Endothelial cell of umbilical vein (primary cell): ENCODE results near the gene MICALL1. TPM values are rescaled to one million over a fixed set of nuclear protein-coding genes. Genes with fewer than 3 reads are reported as not detected.

Experiments
- BruUV-seq: library from RNA; stranded (reverse); fragments of 400-500 nt; replicated peaks from 2 replicates; lab custom pipeline; 2021; lab: Mats Ljungman, UMichigan
- CTCF ChIA-PET: fragments of 300-600, 350-600 bp; sonication (Branson Sonifier 250); formaldehyde crosslinking; loops from one replicate; lab custom pipeline; 2021; ENCODE audit warnings: antibody characterized with exemption, inconsistent platforms; lab: Charles Lee
- POLR2A ChIA-PET: fragments of 300-600, 350-600 bp; sonication (Branson Sonifier 250); formaldehyde crosslinking; loops from one replicate; lab custom pipeline; 2021; ENCODE audit warnings: antibody characterized with exemption, inconsistent platforms; lab: Charles Lee
- DNase-seq: peaks from one replicate; pipeline ENCODE4 v3.0.0-alpha.2; 2011; ENCODE audit warnings: low read depth, low spot score
- FAIRE-seq: peaks from 2 replicates; lab custom pipeline; 2011; peaks lifted over from hg19 to GRCh38; lab: Jason Lieb, UNC
- H2AFZ ChIP-seq: 2 replicates; pipeline ENCODE4 v1.6.0; 2012; ENCODE audit warnings: low read depth, low read length, control low read depth, inconsistent platforms
- H3K27ac ChIP-seq: 2 replicates; pipeline ENCODE4 v1.5.1; 2011; ENCODE audit warnings: low read depth, mild to moderate bottlenecking, control low read depth, low read length, moderate library complexity; ENCODE audit not compliant: insufficient read depth
- H3K27me3 ChIP-seq, 2 experiments: 2 replicates each; pipeline versions ENCODE4 v1.6.0 to v1.6.1; 2011; ENCODE audit warnings: low read length in 2 of 2, mixed read lengths in 1 of 2; ENCODE audit not compliant: control insufficient read depth in 2 of 2, insufficient read depth in 2 of 2
- H3K36me3 ChIP-seq, 2 experiments: 2 replicates in 1 of 2; 3 replicates in 1 of 2; pipeline ENCODE4 v1.5.1; 2011; ENCODE audit warnings: low read length in 2 of 2, mild to moderate bottlenecking in 1 of 2, moderate library complexity in 1 of 2; ENCODE audit not compliant: control insufficient read depth in 2 of 2, insufficient read depth in 2 of 2; ENCODE audit errors: extremely low read depth in 1 of 2
- H3K4me1 ChIP-seq: 3 replicates; pipeline ENCODE4 v1.5.1; 2011; ENCODE audit warnings: mild to moderate bottlenecking, low read length; ENCODE audit not compliant: control insufficient read depth, insufficient read depth; ENCODE audit errors: extremely low read depth
- H3K4me2 ChIP-seq: 2 replicates; pipeline ENCODE4 v1.6.1; 2011; ENCODE audit warnings: low read length, control low read depth, mixed read lengths; ENCODE audit not compliant: insufficient read depth
- H3K4me3 ChIP-seq, 3 experiments: fragments of 200-600 bp in 1 of 3; sonication (generic), shearing (Covaris generic) in 1 of 3; replicated peaks in 1 of 3; 2 replicates each; pipeline ENCODE4 v1.5.1; 2011 to 2016; ENCODE audit warnings: control low read depth in 3 of 3, low read length in 3 of 3, mild to moderate bottlenecking in 2 of 3, inconsistent platforms in 1 of 3, low read depth in 1 of 3, moderate library complexity in 1 of 3; ENCODE audit not compliant: insufficient read depth in 1 of 3
- H3K79me2 ChIP-seq: 2 replicates; pipeline ENCODE4 v1.6.0; 2012; ENCODE audit warnings: low read length, inconsistent platforms; ENCODE audit not compliant: control insufficient read depth, insufficient read depth
- H3K9ac ChIP-seq: replicated peaks from 2 replicates; pipeline ENCODE3; 2011; ENCODE audit warnings: low read length, control low read depth; ENCODE audit not compliant: insufficient read depth; ENCODE audit errors: extremely low read depth
- H3K9me1 ChIP-seq: replicated peaks from 3 replicates; pipeline ENCODE4 v1.6.0; 2011; ENCODE audit warnings: mild to moderate bottlenecking, low read length; ENCODE audit not compliant: control insufficient read depth, insufficient read depth; ENCODE audit errors: extremely low read depth
- H3K9me3 ChIP-seq: replicated peaks from 2 replicates; pipeline ENCODE4 v1.5.1; 2012; ENCODE audit warnings: low read length, inconsistent platforms; ENCODE audit not compliant: control insufficient read depth, insufficient read depth
- H4K20me1 ChIP-seq: replicated peaks from 2 replicates; pipeline ENCODE3; 2011; ENCODE audit warnings: mild to moderate bottlenecking, low read length; ENCODE audit not compliant: control insufficient read depth, insufficient read depth; ENCODE audit errors: extremely low read depth
- EZH2 ChIP-seq: IDR thresholded peaks from 2 replicates; pipeline ENCODE4 v1.6.1; 2012; ENCODE audit warnings: borderline replicate concordance, low read depth, mild to moderate bottlenecking, moderate library complexity, low read length, inconsistent platforms; ENCODE audit not compliant: severe bottlenecking
- FOS ChIP-seq: IDR thresholded peaks from 2 replicates; pipeline ENCODE4 v1.6.1; 2011; ENCODE audit warnings: mild to moderate bottlenecking, low read length, moderate library complexity, borderline replicate concordance; ENCODE audit not compliant: insufficient read depth
- GATA2 ChIP-seq: IDR thresholded peaks from 2 replicates; pipeline ENCODE4 v1.7.0; 2011; ENCODE audit warnings: low read depth, mild to moderate bottlenecking, moderate library complexity, mixed read lengths, low read length; ENCODE audit not compliant: insufficient read length, insufficient read depth
- JUN ChIP-seq: IDR thresholded peaks from 2 replicates; pipeline ENCODE4 v1.6.1; 2011; ENCODE audit warnings: borderline replicate concordance, low read depth; ENCODE audit not compliant: insufficient read length, insufficient read depth
- MYC ChIP-seq: IDR thresholded peaks from one replicate; pipeline ENCODE4 v1.6.1; 2011; ENCODE audit warnings: mild to moderate bottlenecking, low read depth, low read length
- POLR2A ChIP-seq: IDR thresholded peaks from 2 replicates; pipeline ENCODE4 v1.6.1; 2012; ENCODE audit warnings: low read depth, mild to moderate bottlenecking, control low read depth, low read length
- POLR2AphosphoS5 ChIP-seq: IDR thresholded peaks from 2 replicates; pipeline ENCODE4 v1.6.1; 2012; ENCODE audit warnings: low read depth, mild to moderate bottlenecking, control low read depth, low read length, moderate library complexity; ENCODE audit not compliant: insufficient read depth
- dilution Hi-C: fragments of 300-500 bp; cut with MboI; formaldehyde crosslinking; loops from one replicate; pipeline ENCODE4 v1.15.0; 2019; ENCODE audit warnings: low sequenced_read_pairs; ENCODE audit not compliant: extremely low pct_ligation_motif_present
- intact Hi-C: fragments of 100-400 bp; cut with micrococcal nuclease; formaldehyde crosslinking; loops from one replicate; pipeline ENCODE4 v1.10.0; 2022
- polyA plus RNA-seq, 4 experiments: library from polyadenylated mRNA; depleted of rRNA in 3 of 4; stranded (reverse) in 3 of 4; unstranded in 1 of 4; fragments of >200 nt; gene quantifications; 2 replicates each; pipeline versions ENCODE4 v1.2.1 to v1.2.3, GENCODE V29; 2011 to 2012; ENCODE audit warnings: missing spikeins in 1 of 4
- total RNA-seq: library from RNA; stranded (reverse); gene quantifications from 2 replicates; pipeline ENCODE4 v1.2.3, GENCODE V29; 2021
- TF ChIP-seq, protein P1 (sequence below), 2 donors: IDR thresholded peaks; 1 replicate in 1 of 2; 2 replicates in 1 of 2; pipeline ENCODE4 v1.5.1; 2011; ENCODE audit warnings: low read length in 2 of 2, mild to moderate bottlenecking in 2 of 2, moderate library complexity in 2 of 2, control low read depth in 1 of 2, inconsistent platforms in 1 of 2, low read depth in 1 of 2; ENCODE audit not compliant: insufficient read depth in 1 of 2; ENCODE audit errors: extremely low read depth in 1 of 2
- TF ChIP-seq, protein P2 (sequence below): IDR thresholded peaks from 2 replicates; pipeline ENCODE4 v1.6.1; 2011; ENCODE audit not compliant: insufficient read depth, insufficient read length

MICALL1 gene
- total and polyA plus RNA-seq, 2 donors (not counting 3 experiments of a cell fraction or from before 2014, with no cell fraction given), result 23.9 to 66.9 TPM

DNA sequence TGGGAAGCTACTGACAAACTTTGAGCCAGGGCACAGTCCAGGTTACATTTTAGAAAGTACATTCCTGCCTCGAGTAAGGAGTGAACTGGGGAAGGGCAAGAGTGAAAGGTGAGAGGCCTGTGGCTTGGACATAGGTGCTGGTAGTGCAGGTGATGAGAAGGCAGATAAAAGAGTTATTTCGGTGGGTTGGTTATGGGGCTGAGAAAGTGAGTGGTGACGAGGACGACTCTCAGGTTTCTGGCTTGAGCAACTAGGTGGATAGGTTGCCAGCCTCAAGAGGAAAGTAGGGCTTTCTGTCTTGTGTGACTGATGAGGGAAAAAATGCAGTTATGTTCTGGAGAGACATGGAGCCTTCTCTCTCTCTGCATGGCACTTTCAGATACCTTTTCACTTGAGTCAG, 51.1 kb downstream of the MICALL1 start:
- POLR2A ChIA-PET, result no interaction called here
- no peak overlapping the region for H2AFZ ChIP-seq
- peaks cover 14% of the 10 kb centered on the region for H3K4me1 ChIP-seq
- no peaks in the 10 kb centered on the region for H3K27me3 ChIP-seq
- intact Hi-C loops (no loop called here), dilution Hi-C loops (no loop called here)
- H3K79me2 ChIP-seq, result peaks cover 15% of the 10 kb centered on the region
- TF ChIP-seq EZH2 (no peak), GATA2 (no peak), POLR2A (no peak), JUN (no peak), FOS (no peak), MYC (no peak), POLR2AphosphoS5 (no peak)
- TF ChIP-seq, protein P1, sequence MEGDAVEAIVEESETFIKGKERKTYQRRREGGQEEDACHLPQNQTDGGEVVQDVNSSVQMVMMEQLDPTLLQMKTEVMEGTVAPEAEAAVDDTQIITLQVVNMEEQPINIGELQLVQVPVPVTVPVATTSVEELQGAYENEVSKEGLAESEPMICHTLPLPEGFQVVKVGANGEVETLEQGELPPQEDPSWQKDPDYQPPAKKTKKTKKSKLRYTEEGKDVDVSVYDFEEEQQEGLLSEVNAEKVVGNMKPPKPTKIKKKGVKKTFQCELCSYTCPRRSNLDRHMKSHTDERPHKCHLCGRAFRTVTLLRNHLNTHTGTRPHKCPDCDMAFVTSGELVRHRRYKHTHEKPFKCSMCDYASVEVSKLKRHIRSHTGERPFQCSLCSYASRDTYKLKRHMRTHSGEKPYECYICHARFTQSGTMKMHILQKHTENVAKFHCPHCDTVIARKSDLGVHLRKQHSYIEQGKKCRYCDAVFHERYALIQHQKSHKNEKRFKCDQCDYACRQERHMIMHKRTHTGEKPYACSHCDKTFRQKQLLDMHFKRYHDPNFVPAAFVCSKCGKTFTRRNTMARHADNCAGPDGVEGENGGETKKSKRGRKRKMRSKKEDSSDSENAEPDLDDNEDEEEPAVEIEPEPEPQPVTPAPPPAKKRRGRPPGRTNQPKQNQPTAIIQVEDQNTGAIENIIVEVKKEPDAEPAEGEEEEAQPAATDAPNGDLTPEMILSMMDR (IDR thresholded peaks at IDR 0.05; ENCODE audit: extremely low read depth in 1 of 2, insufficient read depth in 1 of 2, low read depth in 1 of 2, low read length in 2 of 2), result no peak
- TF ChIP-seq, protein P2, sequence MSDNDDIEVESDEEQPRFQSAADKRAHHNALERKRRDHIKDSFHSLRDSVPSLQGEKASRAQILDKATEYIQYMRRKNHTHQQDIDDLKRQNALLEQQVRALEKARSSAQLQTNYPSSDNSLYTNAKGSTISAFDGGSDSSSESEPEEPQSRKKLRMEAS, result no peak
- no peak overlapping the region for H3K27ac ChIP-seq
- H3K9me3 ChIP-seq, result no peaks in the 10 kb centered on the region
- no peaks in the 10 kb centered on the region for H4K20me1 ChIP-seq
- DNase-seq (no peak), FAIRE-seq (no peak)
- no peak overlapping the region for H3K4me3 ChIP-seq
- no peak overlapping the region for H3K4me2 ChIP-seq
- no peak overlapping the region for H3K9ac ChIP-seq
- peaks cover 11 to 33% of the 10 kb centered on the region in 2 experiments for H3K36me3 ChIP-seq
- CTCF ChIA-PET, result interaction anchor here (1.6 kb wide), 1 partner anchor 61 kb away, joined by 4 read pairs; no protein-coding TSS in a partner anchor
- H3K9me1 ChIP-seq, result no peaks in the 10 kb centered on the region
- no TSS peak for BruUV-seq
